Tibial nerve (tissue), 4 donors: ENCODE measurements around the gene ANO5. TPM values are rescaled to one million over a fixed set of nuclear protein-coding genes. Genes with fewer than 3 reads are reported as not detected.

Experiments
- DNase-seq, 2 donors: peaks; one replicate each; pipeline ENCODE4 v3.0.0-alpha.2; 2019; ENCODE audit warnings: low spot score in 2 of 2
- H3K27ac ChIP-seq, 4 donors: fragments of 200-600 bp; sonication (generic) in 3 of 4; one replicate each; pipeline ENCODE4 v1.5.1; 2017 to 2019; ENCODE audit warnings: mild to moderate bottlenecking in 1 of 4
- H3K27me3 ChIP-seq, 2 donors: fragments of 200-600 bp; sonication (generic) in 1 of 2; one replicate each; pipeline versions ENCODE4 v1.5.1 to v1.6.0; 2017 to 2019
- H3K36me3 ChIP-seq, 3 donors: fragments of 200-600 bp; sonication (generic); one replicate each; pipeline ENCODE4 v1.5.1; 2018 to 2019
- H3K4me1 ChIP-seq, 4 donors: fragments of 200-600 bp; sonication (generic) in 3 of 4; one replicate each; pipeline ENCODE4 v1.5.1; 2017 to 2019
- H3K4me3 ChIP-seq, 4 donors: fragments of 200-600 bp; sonication (generic) in 3 of 4; one replicate each; pipeline ENCODE4 v1.5.1; 2017 to 2019; ENCODE audit warnings: mild to moderate bottlenecking in 1 of 4, moderate library complexity in 1 of 4
- H3K9me3 ChIP-seq, 4 donors: fragments of 200-600 bp; sonication (generic) in 3 of 4; one replicate each; pipeline ENCODE4 v1.5.1; 2017 to 2019
- CTCF ChIP-seq, 5 experiments: fragments of 200-600 bp in 3 of 5; fragments of 450-650 bp in 2 of 5; sonication (generic) in 3 of 5; IDR thresholded peaks; one replicate each; pipeline ENCODE4 v1.5.1; 2016 to 2019; ENCODE audit warnings: antibody characterized with exemption in 5 of 5, mild to moderate bottlenecking in 3 of 5, moderate library complexity in 2 of 5
- EP300 ChIP-seq, 2 donors: sonication (generic); formaldehyde crosslinking; IDR thresholded peaks; one replicate each; pipeline ENCODE4 v1.6.1; 2017; ENCODE audit warnings: antibody characterized with exemption in 2 of 2, mild to moderate bottlenecking in 1 of 2
- POLR2A ChIP-seq, 2 donors: fragments of 450-650 bp; IDR thresholded peaks; one replicate each; pipeline ENCODE4 v1.6.1; 2017; ENCODE audit warnings: antibody characterized with exemption in 2 of 2, mild to moderate bottlenecking in 2 of 2, moderate library complexity in 2 of 2
- WGBS, 2 donors: methylation state at CpG; one replicate each; pipeline ENCODE4 v1.1.5; 2018; 5-methylcytosine and 5-hydroxymethylcytosine counted together
- total RNA-seq, 4 donors: library from RNA; depleted of rRNA; stranded (reverse); fragments of >200 nt; gene quantifications; one replicate each; pipeline ENCODE4 v1.1.0, GENCODE V29; 2016

ANO5 gene
- total RNA-seq, 4 donors from 2014 or later = 0.90 to 5.1 (median 1.1) TPM

GRCh38 chr11:22162756-22163155, 30.1 kb upstream of the ANO5 start:
- no peaks in the 10 kb centered on the region for H3K9me3 ChIP-seq
- H3K27me3 ChIP-seq = no peaks in the 10 kb centered on the region
- no peak for TF ChIP-seq POLR2A (IDR thresholded peaks at IDR 0.05)
- no peak for TF ChIP-seq EP300 (IDR thresholded peaks at IDR 0.05)
- no peak for TF ChIP-seq CTCF (IDR thresholded peaks at IDR 0.05)
- no peaks in the 10 kb centered on the region for H3K36me3 ChIP-seq
- no peak for DNase-seq
- H3K4me1 ChIP-seq = no peaks in the 10 kb centered on the region
- no peak overlapping the region for H3K27ac ChIP-seq
- no peak overlapping the region for H3K4me3 ChIP-seq
- 60 to 69% methylated on average over 3 of the region's 3 CpGs for WGBS, 2 donors

- WGBS, 2 donors = 42 to 52% methylated on average over 3 of the region's 3 CpGs
- Histone ChIP-seq H3K36me3 (no peaks in the 10 kb centered on the region), H3K27me3 (no peaks in the 10 kb centered on the region), H3K4me1 (no peaks in the 10 kb centered on the region), H3K4me3 (no peak overlapping the region), H3K9me3 (no peaks in the 10 kb centered on the region), H3K27ac (no peak overlapping the region)
- DNase-seq = no peak
- TF ChIP-seq EP300 (IDR thresholded peaks at IDR 0.05) = peak in 1 of 2 donors; percentile 10
- no peak for TF ChIP-seq CTCF (IDR thresholded peaks at IDR 0.05)
- TF ChIP-seq POLR2A (IDR thresholded peaks at IDR 0.05) = no peak
These were observed 29.5 kb upstream of the ANO5 start for GRCh38 chr11:22163394-22163797.

GRCh38 chr11:22165087-22165486, 27.8 kb upstream of the ANO5 start:
- no peak for DNase-seq
- no peak for TF ChIP-seq POLR2A (IDR thresholded peaks at IDR 0.05)
- TF ChIP-seq CTCF (IDR thresholded peaks at IDR 0.05) = no peak
- no peak for TF ChIP-seq EP300 (IDR thresholded peaks at IDR 0.05)
- WGBS, 2 donors = 76 to 84% methylated on average over 2 of the region's 2 CpGs
- Histone ChIP-seq H3K4me1 (no peaks in the 10 kb centered on the region), H3K27ac (no peak overlapping the region), H3K9me3 (no peaks in the 10 kb centered on the region), H3K36me3 (no peaks in the 10 kb centered on the region), H3K27me3 (no peaks in the 10 kb centered on the region), H3K4me3 (no peak overlapping the region)

- Histone ChIP-seq H3K36me3 (no peaks in the 10 kb centered on the region), H3K27ac (no peak overlapping the region), H3K9me3 (no peaks in the 10 kb centered on the region), H3K4me3 (no peak overlapping the region), H3K4me1 (no peaks in the 10 kb centered on the region), H3K27me3 (no peaks in the 10 kb centered on the region)
- DNase-seq = no peak
- TF ChIP-seq CTCF (IDR thresholded peaks at IDR 0.05) = no peak
- no peak for TF ChIP-seq EP300 (IDR thresholded peaks at IDR 0.05)
- TF ChIP-seq POLR2A (IDR thresholded peaks at IDR 0.05) = no peak
- WGBS, 2 donors = 70 to 73% methylated on average over 3 of the region's 3 CpGs
These were observed 26.9 kb upstream of the ANO5 start for GRCh38 chr11:22165759-22166513.

- TF ChIP-seq CTCF (IDR thresholded peaks at IDR 0.05) (peak in 2 of 5 experiments; percentile 21 to 23), EP300 (IDR thresholded peaks at IDR 0.05) (no peak)
- WGBS, 2 donors = 0 to 1% methylated on average over 2 of the region's 2 CpGs
- Histone ChIP-seq H3K36me3 (no peaks in the 10 kb centered on the region), H3K27me3 (no peaks in the 10 kb centered on the region), H3K27ac (no peak overlapping the region), H3K4me3 (no peak overlapping the region), H3K9me3 (no peaks in the 10 kb centered on the region), H3K4me1 (no peaks in the 10 kb centered on the region)
- DNase-seq = no peak
These were observed 23.1 kb upstream of the ANO5 start for GRCh38 chr11:22169833-22170232.
